Measurements from ENCODE around the gene HOXB1. TPM values are rescaled to one million over a fixed set of nuclear protein-coding genes. Genes with fewer than 3 reads are reported as not detected.

Gene HOXB1
- total RNA-seq, 4 donors from 2014 or later = 0.19 TPM; not detected in 3

DNA sequence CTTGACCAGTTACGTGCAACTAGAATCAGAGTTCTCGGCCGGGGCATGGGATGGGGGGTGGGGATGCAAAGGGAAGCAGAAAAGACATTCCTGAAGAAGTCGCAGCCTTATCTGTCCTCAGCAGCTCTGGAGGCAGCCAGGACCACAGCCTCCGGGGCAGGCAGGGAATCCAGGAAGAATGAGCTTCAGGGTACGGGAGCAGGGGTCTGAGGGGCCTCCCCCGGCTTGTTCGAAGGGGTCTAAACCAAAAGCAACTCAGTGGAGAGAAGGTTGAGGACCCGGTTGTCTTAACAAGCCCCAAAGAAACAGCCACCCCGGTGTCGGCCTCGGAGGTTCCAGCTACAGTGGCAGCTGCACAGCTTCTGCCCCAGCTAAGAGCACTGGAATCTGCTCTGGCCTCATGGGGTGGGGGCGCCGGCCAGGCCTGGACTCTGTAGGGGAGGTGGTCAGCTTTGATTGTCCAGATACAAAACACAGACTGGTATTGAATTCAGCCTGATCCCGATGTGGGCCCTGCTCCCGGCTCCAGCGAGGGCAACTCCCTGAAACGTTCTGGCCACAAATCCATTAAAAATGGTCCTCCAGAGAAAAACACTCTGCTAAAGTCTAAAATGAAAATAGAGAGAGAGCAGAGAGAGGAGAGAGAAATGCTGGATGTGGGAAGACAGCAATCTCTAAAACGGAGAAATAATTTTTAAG is 39.7 kb upstream of the HOXB1 start:
- Histone ChIP-seq H3K4me1 (peaks cover 0 to 96% (median 59%) of the 10 kb centered on the region in 3 donors), H3K27ac (peak overlapping the region; percentile 88 to 93 (median 92)), H3K27me3 (peaks cover 0 to 99% (median 7%) of the 10 kb centered on the region in 4 donors), H3K9me3 (no peaks in the 10 kb centered on the region), H3K4me3 (peak overlapping the region; percentile 4 to 83 (median 32)), H3K36me3 (no peaks in the 10 kb centered on the region)
- no peak for TF ChIP-seq POLR2A (IDR thresholded peaks at IDR 0.05)
- TF ChIP-seq, protein P1, sequence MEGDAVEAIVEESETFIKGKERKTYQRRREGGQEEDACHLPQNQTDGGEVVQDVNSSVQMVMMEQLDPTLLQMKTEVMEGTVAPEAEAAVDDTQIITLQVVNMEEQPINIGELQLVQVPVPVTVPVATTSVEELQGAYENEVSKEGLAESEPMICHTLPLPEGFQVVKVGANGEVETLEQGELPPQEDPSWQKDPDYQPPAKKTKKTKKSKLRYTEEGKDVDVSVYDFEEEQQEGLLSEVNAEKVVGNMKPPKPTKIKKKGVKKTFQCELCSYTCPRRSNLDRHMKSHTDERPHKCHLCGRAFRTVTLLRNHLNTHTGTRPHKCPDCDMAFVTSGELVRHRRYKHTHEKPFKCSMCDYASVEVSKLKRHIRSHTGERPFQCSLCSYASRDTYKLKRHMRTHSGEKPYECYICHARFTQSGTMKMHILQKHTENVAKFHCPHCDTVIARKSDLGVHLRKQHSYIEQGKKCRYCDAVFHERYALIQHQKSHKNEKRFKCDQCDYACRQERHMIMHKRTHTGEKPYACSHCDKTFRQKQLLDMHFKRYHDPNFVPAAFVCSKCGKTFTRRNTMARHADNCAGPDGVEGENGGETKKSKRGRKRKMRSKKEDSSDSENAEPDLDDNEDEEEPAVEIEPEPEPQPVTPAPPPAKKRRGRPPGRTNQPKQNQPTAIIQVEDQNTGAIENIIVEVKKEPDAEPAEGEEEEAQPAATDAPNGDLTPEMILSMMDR (IDR thresholded peaks at IDR 0.05) = no peak
- DNase-seq = no peak
- intact Hi-C loops (cut with DNase I) = no loop called here
- WGBS, 2 donors = 21 to 29% methylated on average over 12 to 14 of the region's 19 CpGs

DNA sequence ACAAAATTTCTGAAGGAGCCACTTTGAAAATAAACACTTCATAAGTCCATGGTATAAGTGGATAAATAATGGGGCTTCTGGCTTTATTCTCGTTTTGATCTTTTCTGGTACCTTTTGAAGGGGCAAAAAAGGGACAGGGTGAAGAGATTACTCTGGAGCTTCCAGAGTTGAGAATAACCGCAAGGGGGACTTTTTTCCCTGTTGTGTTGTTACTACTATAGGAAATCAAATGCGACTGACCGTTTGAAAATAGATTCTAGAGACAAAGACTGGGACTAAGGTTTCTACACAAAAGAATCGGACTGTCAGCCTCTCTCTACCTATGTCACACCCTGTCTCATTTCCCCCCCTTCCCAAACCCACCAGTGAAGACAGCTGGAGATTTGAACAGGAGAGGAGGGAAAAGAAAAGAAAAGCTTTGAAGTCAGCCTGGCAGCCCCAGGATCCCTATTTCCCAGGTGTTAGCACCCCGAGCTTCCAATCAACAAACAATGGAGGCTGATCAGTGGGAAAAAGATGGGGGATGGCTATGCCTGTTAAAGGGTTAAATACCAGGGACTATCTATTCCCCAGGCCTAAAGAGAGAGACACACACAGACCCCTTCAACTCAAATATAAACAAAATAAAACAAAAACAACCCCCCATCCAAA is 39.0 kb upstream of the HOXB1 start:
- peaks cover 0 to 96% (median 61%) of the 10 kb centered on the region in 3 donors for H3K4me1 ChIP-seq
- H3K4me3 ChIP-seq = peak overlapping the region in 3 of 4 donors; percentile 31 to 83 (median 34)
- peak overlapping the region; percentile 88 to 93 (median 92) for H3K27ac ChIP-seq
- intact Hi-C loops (cut with DNase I) = no loop called here
- WGBS, 2 donors = 31 to 37% methylated on average over 5 to 6 of the region's 6 CpGs
- no peak for TF ChIP-seq POLR2A (IDR thresholded peaks at IDR 0.05)
- TF ChIP-seq, protein P1 (IDR thresholded peaks at IDR 0.05) = peak in 2 of 6 experiments; percentile 11 to 15
- peaks cover 0 to 99% (median 7%) of the 10 kb centered on the region in 4 donors for H3K27me3 ChIP-seq
- no peaks in the 10 kb centered on the region for H3K36me3 ChIP-seq
- DNase-seq = no peak
- no peaks in the 10 kb centered on the region for H3K9me3 ChIP-seq

GRCh38 chr17:48569240-48569582 is 38.4 kb upstream of the HOXB1 start:
- H3K4me3 ChIP-seq = peak overlapping the region; percentile 10 to 83 (median 32)
- TF ChIP-seq, protein P1 (IDR thresholded peaks at IDR 0.05) = no peak
- no peak for TF ChIP-seq POLR2A (IDR thresholded peaks at IDR 0.05)

DNA sequence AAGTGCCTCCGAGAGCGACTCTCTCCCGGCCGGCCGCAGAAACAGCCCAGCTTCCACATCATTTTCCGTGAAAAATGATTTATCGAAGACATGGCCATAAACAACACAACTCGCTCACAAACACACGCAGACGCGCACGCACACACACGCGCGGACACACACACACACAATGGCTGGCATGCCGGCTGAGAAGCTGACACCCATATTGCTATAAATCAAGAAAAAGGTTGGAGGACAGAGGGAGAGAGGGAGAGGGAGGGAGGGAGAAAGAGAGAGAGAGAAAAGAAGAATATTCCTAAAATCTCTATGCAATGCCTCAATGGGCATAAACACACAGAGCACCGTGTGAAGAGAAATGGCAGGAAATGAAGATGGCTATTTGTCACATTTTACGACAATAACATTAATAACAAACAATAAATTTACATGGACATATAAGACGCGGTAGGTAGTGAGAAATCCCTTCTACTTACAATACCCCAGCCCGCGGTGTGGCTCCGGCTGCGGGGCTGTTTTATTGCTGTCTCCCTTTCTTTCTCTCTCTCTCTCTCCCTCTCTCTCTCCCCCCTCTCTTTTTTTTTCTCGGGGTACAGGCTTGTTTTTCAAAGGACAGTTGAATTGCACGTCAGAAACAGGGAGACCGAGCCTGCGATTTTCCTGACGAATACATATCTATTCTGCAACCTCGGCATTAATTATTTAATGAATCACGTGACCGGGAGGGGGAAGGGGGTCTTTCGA is 37.9 kb upstream of the HOXB1 start:
- intact Hi-C loops (cut with DNase I) = no loop called here
- Histone ChIP-seq H3K27ac (peak overlapping the region; percentile 88 to 93 (median 92)), H3K4me3 (peak overlapping the region; percentile 10 to 83 (median 32)), H3K4me1 (peaks cover 7 to 96% (median 63%) of the 10 kb centered on the region in 3 donors), H3K9me3 (no peaks in the 10 kb centered on the region), H3K27me3 (peaks cover 0 to 99% (median 4%) of the 10 kb centered on the region in 4 donors), H3K36me3 (no peaks in the 10 kb centered on the region)
- TF ChIP-seq POLR2A (IDR thresholded peaks at IDR 0.05) = no peak
- TF ChIP-seq, protein P1 (IDR thresholded peaks at IDR 0.05) = no peak
- 17 to 21% methylated on average over 31 to 33 of the region's 33 CpGs for WGBS, 2 donors
- DNase-seq = no peak

More at GRCh38 chr17:48569240-48569582, 38.4 kb upstream of the HOXB1 start:
- Histone ChIP-seq H3K27me3 (peaks cover 0 to 99% (median 6%) of the 10 kb centered on the region in 4 donors), H3K9me3 (no peaks in the 10 kb centered on the region), H3K4me1 (peaks cover 1 to 96% (median 60%) of the 10 kb centered on the region in 3 donors), H3K27ac (peak overlapping the region; percentile 88 to 93 (median 92)), H3K36me3 (no peaks in the 10 kb centered on the region)
- DNase-seq = no peak
- intact Hi-C loops (cut with DNase I) = no loop called here
- WGBS, 2 donors = 21 to 40% methylated on average over 3 of the region's 3 CpGs
